GM19099 (cell line): Measurements from ENCODE around the gene GPR137B.
A peak's percentile ranks its signal among the peaks of the same experiment; 100 is the strongest.

Source experiments
- POLR2A ChIP-seq: IDR thresholded peaks from 3 replicates; pipeline ENCODE4 v1.6.1; 2011; ENCODE audit warnings: low read depth; ENCODE audit not compliant: insufficient read length; ENCODE audit errors: extremely low read depth

GPR137B gene

GRCh38 chr1:236165238-236165981, 23.1 kb downstream of the GPR137B start:
- TF ChIP-seq POLR2A, result no peak

- no peak for TF ChIP-seq POLR2A
Measured at GRCh38 chr1:236166041-236166440, 23.7 kb downstream of the GPR137B start.

GRCh38 chr1:236167154-236167553, 24.8 kb downstream of the GPR137B start:
- no peak for TF ChIP-seq POLR2A

- no peak for TF ChIP-seq POLR2A
Measured at GRCh38 chr1:236167578-236167977, 25.2 kb downstream of the GPR137B start.

- TF ChIP-seq POLR2A, result no peak
Measured at GRCh38 chr1:236168716-236169429, 26.5 kb downstream of the GPR137B start.

- TF ChIP-seq POLR2A, result no peak
Measured at GRCh38 chr1:236172041-236172579, 29.8 kb downstream of the GPR137B start.

- no peak for TF ChIP-seq POLR2A
Measured at GRCh38 chr1:236173174-236173767, 30.9 kb downstream of the GPR137B start.

GRCh38 chr1:236175642-236176336, 33.5 kb downstream of the GPR137B start:
- TF ChIP-seq POLR2A, result peak; percentile 21

- TF ChIP-seq POLR2A, result no peak
Measured at GRCh38 chr1:236176337-236177336, 34.3 kb downstream of the GPR137B start.

GRCh38 chr1:236179634-236180033, 37.3 kb downstream of the GPR137B start:
- TF ChIP-seq POLR2A, result no peak

GRCh38 chr1:236181059-236181458, 38.7 kb downstream of the GPR137B start:
- TF ChIP-seq POLR2A, result no peak

- no peak for TF ChIP-seq POLR2A
Measured at GRCh38 chr1:236185687-236186086, 43.3 kb downstream of the GPR137B start.

GRCh38 chr1:236193184-236193583, 50.8 kb downstream of the GPR137B start:
- no peak for TF ChIP-seq POLR2A

- TF ChIP-seq POLR2A, result no peak
Measured at GRCh38 chr1:236200925-236201324, 58.6 kb downstream of the GPR137B start.

- TF ChIP-seq POLR2A, result no peak
Measured at GRCh38 chr1:236201786-236202185, 59.4 kb downstream of the GPR137B start.

- TF ChIP-seq POLR2A, result no peak
Measured at GRCh38 chr1:236204039-236204438, 61.7 kb downstream of the GPR137B start.
